Right cardiac atrium (tissue), 5 donors: ENCODE measurements around the gene AGBL4. TPM values are rescaled to one million over a fixed set of nuclear protein-coding genes. Genes with fewer than 3 reads are reported as not detected.

Experiments
- ATAC-seq, 2 donors: fragments of 200-7000 bp; cut with Tn5 transposase; one replicate each; pipeline versions ENCODE4 v1.8.0 to v1.9.1; 2020; ENCODE audit warnings: moderate library complexity in 2 of 2, mild to moderate bottlenecking in 1 of 2
- DNase-seq, 3 donors: peaks; one replicate each; pipeline ENCODE4 v3.0.0-alpha.2; 2020
- H3K27ac ChIP-seq: one replicate; pipeline ENCODE4 v1.5.1; 2013; ENCODE audit warnings: mild to moderate bottlenecking, low read length, control low read depth, moderate library complexity
- H3K27me3 ChIP-seq: one replicate; pipeline ENCODE4 v1.6.1; 2013; ENCODE audit not compliant: control insufficient read depth, insufficient read depth
- H3K4me1 ChIP-seq: one replicate; pipeline ENCODE4 v1.6.1; 2013; ENCODE audit warnings: low read length; ENCODE audit not compliant: control insufficient read depth, insufficient read depth
- H3K4me3 ChIP-seq: one replicate; pipeline ENCODE4 v1.5.1; 2013; ENCODE audit warnings: low read length, control low read depth
- H3K9me3 ChIP-seq: one replicate; pipeline ENCODE4 v1.6.1; 2013; ENCODE audit warnings: low read length; ENCODE audit not compliant: control insufficient read depth
- WGBS: extraction: QIAGEN DNeasy Blood & Tissue Kit; methylation state at CpG from one replicate; pipeline ENCODE4 v1.1.7; 2013; 5-methylcytosine and 5-hydroxymethylcytosine counted together
- intact Hi-C, 4 donors: fragments of 100-400 bp; cut with DNase I; formaldehyde crosslinking; loops; one replicate each; pipeline versions ENCODE4 v1.11.0 to v1.14.0; 2022 to 2023
- polyA plus RNA-seq: library from polyadenylated mRNA; stranded (reverse); fragments of 200-250 nt; gene quantifications from one replicate; pipeline ENCODE4 v1.2.3, GENCODE V29; 2013
- total RNA-seq, 4 donors: library from RNA; stranded (reverse); fragmentation: NEBNext Ultra II Directional; extraction: Animal tissue kit (Norgen Biotek cat#: 25700); gene quantifications; one replicate each; pipeline ENCODE4 v1.2.1, GENCODE V29; 2021
- donor health status: healthy with polysubstance abuse.
- donor health status: DM: no; HTN: yes; CAD: no.
- donor health status: DM: no; HTN: no; CAD: no.
- donor health status: DM: no; HTN: yes; CAD: no; lungs with severe emphysema.
- donor health status: DM: yes; HTN: yes; CAD: no.

The AGBL4 gene
- total and polyA plus RNA-seq, 5 donors: 1.1 to 4.3 (median 4.0) TPM

GRCh38 chr1:48560116-48560515 lies 1463.6 kb downstream of the AGBL4 start:
- Histone ChIP-seq H3K4me1 (no peaks in the 10 kb centered on the region), H3K4me3 (no peak overlapping the region), H3K27me3 (no peaks in the 10 kb centered on the region), H3K9me3 (no peaks in the 10 kb centered on the region), H3K27ac (no peak overlapping the region)
- intact Hi-C loops: no loop called here
- WGBS: 99% methylated on average over 1 of the region's 1 CpG
- ATAC-seq (no peak), DNase-seq (no peak)

GRCh38 chr1:48558366-48558765 lies 1465.4 kb downstream of the AGBL4 start:
- intact Hi-C loops: no loop called here
- Histone ChIP-seq H3K27me3 (no peaks in the 10 kb centered on the region), H3K4me1 (no peaks in the 10 kb centered on the region), H3K4me3 (no peak overlapping the region), H3K27ac (no peak overlapping the region), H3K9me3 (no peaks in the 10 kb centered on the region)
- DNase-seq: no peak
- 85% methylated on average over 2 of the region's 2 CpGs for WGBS
- ATAC-seq: no peak

- Histone ChIP-seq H3K4me3 (no peak overlapping the region), H3K4me1 (no peaks in the 10 kb centered on the region), H3K27me3 (no peaks in the 10 kb centered on the region), H3K9me3 (no peaks in the 10 kb centered on the region), H3K27ac (no peak overlapping the region)
- DNase-seq (no peak), ATAC-seq (no peak)
- WGBS: 66% methylated on average over 5 of the region's 5 CpGs
- intact Hi-C loops: no loop called here
Observed at GRCh38 chr1:48556186-48556850, 1467.4 kb downstream of the AGBL4 start.

GRCh38 chr1:48555271-48555670 lies 1468.5 kb downstream of the AGBL4 start:
- H3K4me3 ChIP-seq: no peak overlapping the region
- no peak overlapping the region for H3K27ac ChIP-seq
- 73% methylated on average over 2 of the region's 2 CpGs for WGBS
- H3K9me3 ChIP-seq: no peaks in the 10 kb centered on the region
- intact Hi-C loops: no loop called here
- DNase-seq (no peak), ATAC-seq (no peak)
- H3K4me1 ChIP-seq: no peaks in the 10 kb centered on the region
- no peaks in the 10 kb centered on the region for H3K27me3 ChIP-seq

GRCh38 chr1:48552903-48553606 lies 1470.7 kb downstream of the AGBL4 start:
- no peaks in the 10 kb centered on the region for H3K9me3 ChIP-seq
- DNase-seq (peak in 2 of 3 donors; percentile 35 to 55), ATAC-seq (peak; percentile 64 to 66)
- no peaks in the 10 kb centered on the region for H3K27me3 ChIP-seq
- no peak overlapping the region for H3K27ac ChIP-seq
- intact Hi-C loops: no loop called here
- 49% methylated on average over 5 of the region's 5 CpGs for WGBS
- no peaks in the 10 kb centered on the region for H3K4me1 ChIP-seq
- H3K4me3 ChIP-seq: no peak overlapping the region

GRCh38 chr1:48552420-48552819 lies 1471.3 kb downstream of the AGBL4 start:
- Histone ChIP-seq H3K4me1 (no peaks in the 10 kb centered on the region), H3K27ac (no peak overlapping the region), H3K9me3 (no peaks in the 10 kb centered on the region), H3K27me3 (no peaks in the 10 kb centered on the region), H3K4me3 (no peak overlapping the region)
- peak; percentile 70 to 78 for ATAC-seq
- WGBS: 23% methylated on average over 1 of the region's 1 CpG
- DNase-seq: peak in 1 of 3 donors; percentile 41
- intact Hi-C loops: no loop called here

GRCh38 chr1:48548985-48549384 lies 1474.8 kb downstream of the AGBL4 start:
- no peaks in the 10 kb centered on the region for H3K9me3 ChIP-seq
- H3K27ac ChIP-seq: no peak overlapping the region
- no peak for ATAC-seq
- intact Hi-C loops: no loop called here
- no peak for DNase-seq
- H3K4me3 ChIP-seq: no peak overlapping the region
- no peaks in the 10 kb centered on the region for H3K4me1 ChIP-seq
- H3K27me3 ChIP-seq: no peaks in the 10 kb centered on the region

GRCh38 chr1:48547561-48548220 lies 1476.1 kb downstream of the AGBL4 start:
- no peak for ATAC-seq
- intact Hi-C loops: no loop called here
- no peak for DNase-seq
- Histone ChIP-seq H3K27ac (no peak overlapping the region), H3K4me1 (no peaks in the 10 kb centered on the region), H3K27me3 (no peaks in the 10 kb centered on the region), H3K9me3 (no peaks in the 10 kb centered on the region), H3K4me3 (no peak overlapping the region)
- 70% methylated on average over 1 of the region's 1 CpG for WGBS

- Histone ChIP-seq H3K4me3 (no peak overlapping the region), H3K27ac (no peak overlapping the region), H3K4me1 (no peaks in the 10 kb centered on the region), H3K27me3 (no peaks in the 10 kb centered on the region), H3K9me3 (no peaks in the 10 kb centered on the region)
- intact Hi-C loops: no loop called here
- ATAC-seq (no peak), DNase-seq (no peak)
Observed at GRCh38 chr1:48543854-48544253, 1479.9 kb downstream of the AGBL4 start.

GRCh38 chr1:48540587-48540986 lies 1483.2 kb downstream of the AGBL4 start:
- H3K27ac ChIP-seq: no peak overlapping the region
- no peaks in the 10 kb centered on the region for H3K4me1 ChIP-seq
- no peak for DNase-seq
- no peak overlapping the region for H3K4me3 ChIP-seq
- no peaks in the 10 kb centered on the region for H3K27me3 ChIP-seq
- no peak for ATAC-seq
- intact Hi-C loops: no loop called here
- no peaks in the 10 kb centered on the region for H3K9me3 ChIP-seq
- WGBS: 17% methylated on average over 3 of the region's 3 CpGs

GRCh38 chr1:48536477-48536876 lies 1487.3 kb downstream of the AGBL4 start:
- 67% methylated on average over 3 of the region's 3 CpGs for WGBS

More at GRCh38 chr1:48536477-48536876, 1487.3 kb downstream of the AGBL4 start:
- DNase-seq: no peak
- Histone ChIP-seq H3K27me3 (no peaks in the 10 kb centered on the region), H3K4me1 (no peaks in the 10 kb centered on the region), H3K9me3 (no peaks in the 10 kb centered on the region), H3K27ac (no peak overlapping the region), H3K4me3 (no peak overlapping the region)
- intact Hi-C loops: no loop called here
- ATAC-seq: peak in 1 of 2 donors; percentile 31
